Mucosa of rectum (tissue), 2 donors: ENCODE data around the gene STARD13.

Experiments used
- H3K27ac ChIP-seq, 2 donors: one replicate each; pipeline ENCODE4 v1.7.0; 2013; ENCODE audit warnings: inconsistent platforms in 2 of 2, low read depth in 2 of 2, low read length in 2 of 2
- H3K27me3 ChIP-seq, 2 donors: one replicate each; pipeline ENCODE4 v1.7.0; 2013; ENCODE audit warnings: low read length in 2 of 2; ENCODE audit not compliant: control insufficient read depth in 2 of 2, insufficient read depth in 2 of 2
- H3K36me3 ChIP-seq, 2 donors: one replicate each; pipeline ENCODE4 v1.7.0; 2013; ENCODE audit warnings: low read length in 2 of 2; ENCODE audit not compliant: control insufficient read depth in 2 of 2, insufficient read depth in 2 of 2
- H3K4me1 ChIP-seq, 2 donors: one replicate each; pipeline ENCODE4 v1.7.0; 2013; ENCODE audit warnings: low read length in 2 of 2, mild to moderate bottlenecking in 1 of 2; ENCODE audit not compliant: control insufficient read depth in 2 of 2, insufficient read depth in 2 of 2
- H3K4me3 ChIP-seq, 2 donors: one replicate each; pipeline ENCODE4 v1.7.0; 2013; ENCODE audit warnings: low read length in 2 of 2
- H3K9ac ChIP-seq, 2 donors: one replicate each; pipeline ENCODE4 v1.7.0; 2013; ENCODE audit warnings: low read length in 2 of 2, low read depth in 1 of 2, mild to moderate bottlenecking in 1 of 2
- H3K9me3 ChIP-seq, 2 donors: one replicate each; pipeline ENCODE4 v1.7.0; 2013; ENCODE audit warnings: low read length in 2 of 2; ENCODE audit not compliant: control insufficient read depth in 2 of 2
- donor health status: healthy.
- donor health status: Normal muscosa, but diverticular disease.

The STARD13 gene

GRCh38 chr13:33229446-33230177, 55.9 kb downstream of the STARD13 start:
- Histone ChIP-seq H3K27ac (peak overlapping the region in 1 of 2 donors; percentile 12), H3K9me3 (peaks cover 0 to 4% of the 10 kb centered on the region in 2 donors), H3K36me3 (peaks cover 0 to 7% of the 10 kb centered on the region in 2 donors), H3K9ac (no peak overlapping the region), H3K4me3 (no peak overlapping the region), H3K27me3 (no peaks in the 10 kb centered on the region), H3K4me1 (peaks cover 7 to 13% of the 10 kb centered on the region in 2 donors)

DNA sequence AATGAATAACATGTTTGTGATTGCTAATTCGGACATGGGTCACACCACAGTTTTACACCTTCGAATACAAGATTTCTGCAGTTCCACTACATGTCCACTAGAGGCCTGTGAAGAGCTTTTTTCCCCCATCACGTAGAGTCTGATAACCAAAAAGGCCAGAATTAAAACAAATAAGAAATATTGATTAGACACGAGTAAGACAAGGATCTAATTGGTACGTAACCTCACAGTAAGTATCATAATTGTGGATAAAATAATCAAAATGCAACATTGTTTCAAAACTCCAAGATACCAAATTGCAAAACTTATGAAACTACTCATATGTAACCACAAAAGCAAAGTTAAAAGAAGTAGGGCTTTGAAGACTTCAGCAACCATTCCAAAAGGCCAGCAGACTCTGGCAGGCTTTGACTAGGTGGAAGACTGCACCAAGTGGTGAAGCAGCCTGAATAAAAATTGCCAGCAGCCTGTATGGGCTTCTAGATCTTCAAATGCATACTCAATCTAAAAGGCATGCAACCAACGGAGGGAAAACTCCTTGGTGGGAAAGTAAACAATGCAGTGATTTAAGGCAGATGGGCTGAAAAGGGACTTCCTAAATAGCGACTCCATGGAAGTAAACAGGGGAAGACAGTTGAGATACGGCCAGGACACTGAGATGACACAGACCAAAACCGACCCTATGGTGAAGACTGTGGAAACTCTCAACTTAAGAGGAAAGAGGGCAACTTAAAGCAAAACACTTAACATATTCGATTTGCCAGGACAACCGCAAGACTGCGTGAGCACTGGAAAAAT, 56.7 kb downstream of the STARD13 start:
- Histone ChIP-seq H3K9me3 (peaks cover 0 to 4% of the 10 kb centered on the region in 2 donors), H3K9ac (no peak overlapping the region), H3K4me3 (no peak overlapping the region), H3K27me3 (no peaks in the 10 kb centered on the region), H3K27ac (peak overlapping the region in 1 of 2 donors; percentile 12), H3K4me1 (peaks cover 7 to 13% of the 10 kb centered on the region in 2 donors), H3K36me3 (peaks cover 4 to 7% of the 10 kb centered on the region in 2 donors)

DNA sequence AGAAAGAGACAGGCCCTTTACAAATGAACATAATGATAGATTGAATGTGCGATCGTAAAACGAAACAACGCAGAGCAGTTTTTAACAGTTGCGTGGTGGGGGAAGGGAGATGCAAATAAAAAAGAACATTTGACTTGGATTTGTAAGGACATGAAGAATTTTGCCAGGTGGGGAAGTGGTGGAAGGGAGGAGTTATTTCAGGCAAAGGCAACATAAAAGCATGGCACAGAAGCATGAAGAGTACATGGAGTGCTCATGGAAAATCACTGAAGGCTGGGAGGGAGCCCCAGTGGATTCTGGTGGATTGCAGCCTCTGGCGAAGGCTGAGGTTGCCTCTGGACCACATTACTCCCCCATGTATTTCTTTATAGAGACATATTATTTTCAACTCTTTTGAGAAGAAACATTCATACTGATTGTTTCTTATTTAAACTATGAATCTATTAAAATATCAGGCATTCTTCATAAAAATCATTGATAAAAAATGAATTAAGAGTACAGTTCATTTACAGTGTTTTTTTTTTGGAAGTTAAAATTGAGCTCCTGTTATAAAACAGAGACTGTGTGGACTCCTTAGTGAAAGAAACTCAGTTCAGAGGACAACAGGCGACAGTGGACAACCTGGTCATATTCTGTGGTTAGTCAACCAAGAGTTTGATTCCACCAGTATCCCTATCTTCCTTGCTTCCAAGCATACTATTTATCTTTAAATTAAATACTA, 57.5 kb downstream of the STARD13 start:
- peaks cover 7 to 13% of the 10 kb centered on the region in 2 donors for H3K4me1 ChIP-seq
- H3K27ac ChIP-seq: no peak overlapping the region
- peaks cover 0 to 4% of the 10 kb centered on the region in 2 donors for H3K9me3 ChIP-seq
- H3K4me3 ChIP-seq: no peak overlapping the region
- no peaks in the 10 kb centered on the region for H3K27me3 ChIP-seq
- H3K9ac ChIP-seq: no peak overlapping the region
- H3K36me3 ChIP-seq: peaks cover 0 to 4% of the 10 kb centered on the region in 2 donors

DNA sequence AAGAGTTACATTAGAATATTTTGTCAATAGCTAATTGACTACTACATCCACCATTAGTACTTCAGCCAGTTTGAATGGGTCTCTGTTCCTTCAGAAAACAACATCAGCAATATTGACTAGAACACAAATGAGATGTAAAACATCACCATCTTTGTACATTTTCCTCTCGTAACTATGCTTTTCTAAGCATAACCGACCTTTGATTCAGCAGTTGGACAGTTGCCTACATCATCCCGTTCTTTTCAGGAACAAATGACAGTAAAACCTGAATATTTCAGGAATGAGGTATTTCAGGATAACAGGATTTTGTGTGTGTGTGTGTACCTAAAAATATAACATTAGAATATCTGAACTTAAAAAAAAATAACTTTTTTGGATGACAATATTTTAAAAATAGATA, 60.9 kb downstream of the STARD13 start:
- Histone ChIP-seq H3K9ac (no peak overlapping the region), H3K36me3 (peaks cover 0 to 4% of the 10 kb centered on the region in 2 donors), H3K4me3 (no peak overlapping the region), H3K27ac (no peak overlapping the region), H3K4me1 (peaks cover 6 to 7% of the 10 kb centered on the region in 2 donors), H3K9me3 (no peaks in the 10 kb centered on the region), H3K27me3 (no peaks in the 10 kb centered on the region)

- Histone ChIP-seq H3K4me1 (peaks cover 5 to 6% of the 10 kb centered on the region in 2 donors), H3K9ac (no peak overlapping the region), H3K36me3 (peaks cover 0 to 4% of the 10 kb centered on the region in 2 donors), H3K9me3 (no peaks in the 10 kb centered on the region), H3K4me3 (no peak overlapping the region), H3K27me3 (no peaks in the 10 kb centered on the region), H3K27ac (no peak overlapping the region)
Measured at GRCh38 chr13:33224191-33224590, 61.4 kb downstream of the STARD13 start.

DNA sequence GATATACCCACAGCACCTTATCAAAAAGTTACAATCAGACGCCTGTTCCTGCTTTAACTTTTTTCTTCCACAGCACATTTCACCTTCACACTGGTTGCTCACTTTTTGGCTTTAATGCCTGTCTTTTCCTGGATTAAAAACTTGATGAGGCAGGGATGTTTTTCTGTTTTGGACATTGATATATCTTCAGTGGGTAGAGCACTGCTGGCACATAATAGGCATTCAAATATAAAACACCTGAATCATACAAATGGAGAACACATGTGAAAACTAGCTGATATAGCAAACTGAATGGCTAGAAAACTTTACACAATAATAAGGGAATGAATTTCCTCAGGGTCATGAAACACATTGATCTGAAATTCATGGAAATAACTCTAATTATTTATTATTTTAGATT, 65.6 kb downstream of the STARD13 start:
- Histone ChIP-seq H3K27me3 (no peaks in the 10 kb centered on the region), H3K27ac (no peak overlapping the region), H3K9me3 (no peaks in the 10 kb centered on the region), H3K4me3 (no peak overlapping the region), H3K36me3 (peaks cover 0 to 4% of the 10 kb centered on the region in 2 donors), H3K4me1 (peaks cover 9 to 25% of the 10 kb centered on the region in 2 donors), H3K9ac (no peak overlapping the region)

GRCh38 chr13:33218426-33218825, 67.1 kb downstream of the STARD13 start:
- H3K9me3 ChIP-seq: no peaks in the 10 kb centered on the region
- H3K4me1 ChIP-seq: peaks cover 9 to 28% of the 10 kb centered on the region in 2 donors
- H3K27ac ChIP-seq: peak overlapping the region; percentile 69 to 78
- peak overlapping the region; percentile 40 to 42 for H3K4me3 ChIP-seq
- no peaks in the 10 kb centered on the region for H3K27me3 ChIP-seq
- H3K9ac ChIP-seq: peak overlapping the region in 1 of 2 donors; percentile 4
- H3K36me3 ChIP-seq: no peaks in the 10 kb centered on the region

- no peaks in the 10 kb centered on the region for H3K27me3 ChIP-seq
- no peaks in the 10 kb centered on the region for H3K9me3 ChIP-seq
- H3K36me3 ChIP-seq: no peaks in the 10 kb centered on the region
- H3K9ac ChIP-seq: peak overlapping the region in 1 of 2 donors; percentile 4
- H3K4me1 ChIP-seq: peaks cover 9 to 28% of the 10 kb centered on the region in 2 donors
- peak overlapping the region; percentile 69 to 78 for H3K27ac ChIP-seq
- H3K4me3 ChIP-seq: peak overlapping the region; percentile 40 to 42
Measured at GRCh38 chr13:33218020-33218419, 67.5 kb downstream of the STARD13 start.

- peaks cover 9 to 28% of the 10 kb centered on the region in 2 donors for H3K4me1 ChIP-seq
- peak overlapping the region; percentile 69 to 78 for H3K27ac ChIP-seq
- H3K36me3 ChIP-seq: no peaks in the 10 kb centered on the region
- H3K27me3 ChIP-seq: no peaks in the 10 kb centered on the region
- H3K4me3 ChIP-seq: peak overlapping the region in 1 of 2 donors; percentile 6
- H3K9ac ChIP-seq: peak overlapping the region in 1 of 2 donors; percentile 19
- H3K9me3 ChIP-seq: no peaks in the 10 kb centered on the region
Measured at GRCh38 chr13:33217256-33217655, 68.3 kb downstream of the STARD13 start.
